SK-N-SH treated with all-trans-retinoic acid at 6 μM for 48 hours (cell line): ENCODE measurements around the gene DDIT3.

Experiments used
- ATAC-seq: fragments of 200-7000 bp; cut with Tn5 transposase; 3 replicates; pipeline ENCODE4 v1.9.1; 2020; ENCODE audit warnings: mild to moderate bottlenecking, moderate library complexity
- ARNTL ChIP-seq: fragments of 450-650 bp; formaldehyde crosslinking; IDR thresholded peaks from 2 replicates; pipeline ENCODE4 v1.5.0; 2020; ENCODE audit warnings: low read depth, mild to moderate bottlenecking, moderate library complexity, borderline replicate concordance
- BACH2 ChIP-seq: fragments of 250-450 bp; sonication (Bioruptor Pico); IDR thresholded peaks from 2 replicates; pipeline ENCODE4 v1.9.0; 2021; ENCODE audit warnings: mild to moderate bottlenecking, borderline replicate concordance
- ESRRG ChIP-seq: fragments of 250-450 bp; sonication (Bioruptor Pico); IDR thresholded peaks from 2 replicates; pipeline ENCODE4 v1.6.1; 2021; ENCODE audit warnings: mild to moderate bottlenecking
- GLIS3 ChIP-seq: fragments of 250-450 bp; sonication (Bioruptor Pico); IDR thresholded peaks from 2 replicates; pipeline ENCODE4 v1.5.0; 2020; ENCODE audit warnings: mild to moderate bottlenecking, moderate library complexity
- ISL1 ChIP-seq: fragments of 250-450 bp; sonication (Bioruptor Pico); IDR thresholded peaks from 2 replicates; pipeline ENCODE4 v2.1.2; 2022; ENCODE audit warnings: mild to moderate bottlenecking, moderate library complexity
- OSR1 ChIP-seq: fragments of 250-450 bp; sonication (Bioruptor Pico); IDR thresholded peaks from 2 replicates; pipeline ENCODE4 v1.8.0; 2022; ENCODE audit warnings: moderate library complexity, mild to moderate bottlenecking, inconsistent platforms
- PPARA ChIP-seq: fragments of 250-450 bp; sonication (Bioruptor Pico); IDR thresholded peaks from 2 replicates; pipeline ENCODE4 v1.5.0; 2020; ENCODE audit warnings: mild to moderate bottlenecking, borderline replicate concordance
- RARB ChIP-seq: fragments of 250-450 bp; sonication (Bioruptor Pico); IDR thresholded peaks from 2 replicates; pipeline ENCODE4 v1.8.0; 2021; ENCODE audit warnings: mild to moderate bottlenecking, moderate library complexity
- SNAI2 ChIP-seq: fragments of 250-450 bp; sonication (Bioruptor Pico); IDR thresholded peaks from 2 replicates; pipeline ENCODE4 v1.5.0; 2020; ENCODE audit warnings: mild to moderate bottlenecking, moderate library complexity
- ZC3H10 ChIP-seq: fragments of 250-450 bp; sonication (Bioruptor Pico); IDR thresholded peaks from 2 replicates; pipeline ENCODE4 v1.5.1; 2021; ENCODE audit warnings: mild to moderate bottlenecking, moderate library complexity
- ZFP3 ChIP-seq: fragments of 250-450 bp; sonication (Bioruptor Pico); IDR thresholded peaks from 2 replicates; pipeline ENCODE4 v1.5.0; 2020; ENCODE audit warnings: mild to moderate bottlenecking, moderate library complexity
- ZFP30 ChIP-seq: fragments of 450-650 bp; formaldehyde crosslinking; IDR thresholded peaks from 2 replicates; pipeline ENCODE4 v1.5.0; 2022; ENCODE audit warnings: mild to moderate bottlenecking, moderate library complexity
- ZNF565 ChIP-seq: fragments of 450-650 bp; formaldehyde crosslinking; conservative IDR thresholded peaks from 2 replicates; pipeline ENCODE4 v1.5.0; 2020; ENCODE audit warnings: low read depth, mild to moderate bottlenecking, moderate library complexity
- ZNF70 ChIP-seq: fragments of 450-650 bp; formaldehyde crosslinking; IDR thresholded peaks from 2 replicates; pipeline ENCODE4 v1.5.0; 2020; ENCODE audit warnings: mild to moderate bottlenecking, moderate library complexity
- ZNF8 ChIP-seq: fragments of 450-650 bp; formaldehyde crosslinking; IDR thresholded peaks from 2 replicates; pipeline ENCODE4 v1.5.0; 2020; ENCODE audit warnings: mild to moderate bottlenecking, moderate library complexity
- TF ChIP-seq, protein P1 (sequence below): fragments of 250-450 bp; sonication (Bioruptor Pico); IDR thresholded peaks from 2 replicates; pipeline ENCODE4 v1.5.1; 2021; ENCODE audit warnings: mild to moderate bottlenecking, moderate library complexity
- TF ChIP-seq, protein P2 (sequence below): fragments of 250-450 bp; sonication (Bioruptor Pico); IDR thresholded peaks from 2 replicates; pipeline ENCODE4 v1.5.0; 2020; ENCODE audit warnings: mild to moderate bottlenecking, moderate library complexity
- TF ChIP-seq, protein P3 (sequence below): fragments of 250-450 bp; sonication (Bioruptor Pico); IDR thresholded peaks from 2 replicates; pipeline ENCODE4 v1.5.1; 2020; ENCODE audit warnings: low read depth, mild to moderate bottlenecking, moderate library complexity
- TF ChIP-seq, protein P4 (sequence below): fragments of 250-450 bp; sonication (Bioruptor Pico); IDR thresholded peaks from 2 replicates; pipeline ENCODE4 v1.8.0; 2020; ENCODE audit warnings: mild to moderate bottlenecking, moderate library complexity, borderline replicate concordance

Gene DDIT3

DNA sequence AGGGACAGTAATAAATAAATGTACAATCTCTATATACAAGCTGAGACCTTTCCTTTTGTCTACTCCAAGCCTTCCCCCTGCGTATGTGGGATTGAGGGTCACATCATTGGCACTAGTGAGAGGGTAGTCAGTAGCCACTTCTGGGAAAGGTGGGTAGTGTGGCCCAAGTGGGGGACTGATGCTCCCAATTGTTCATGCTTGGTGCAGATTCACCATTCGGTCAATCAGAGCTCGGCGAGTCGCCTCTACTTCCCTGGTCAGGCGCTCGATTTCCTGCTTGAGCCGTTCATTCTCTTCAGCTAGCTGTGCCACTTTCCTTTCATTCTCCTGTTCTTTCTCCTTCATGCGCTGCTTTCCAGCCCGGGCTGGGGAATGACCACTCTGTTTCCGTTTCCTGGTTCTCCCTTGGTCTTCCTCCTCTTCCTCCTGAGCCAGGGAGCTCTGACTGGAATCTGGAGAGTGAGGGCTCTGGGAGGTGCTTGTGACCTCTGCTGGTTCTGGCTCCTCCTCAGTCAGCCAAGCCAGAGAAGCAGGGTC lies 3.6 kb downstream of the DDIT3 start:
- ATAC-seq, result no peak
- no peak for TF ChIP-seq BACH2 (CRISPR knock-in tag)
- no peak for TF ChIP-seq OSR1 (CRISPR knock-in tag)
- no peak for TF ChIP-seq ZNF70 (CRISPR knock-in tag)
- no peak for TF ChIP-seq ZC3H10 (CRISPR knock-in tag)
- TF ChIP-seq ZFP3 (CRISPR knock-in tag), result no peak
- no peak for TF ChIP-seq ZNF565 (CRISPR knock-in tag)
- no peak for TF ChIP-seq ARNTL (CRISPR knock-in tag)
- TF ChIP-seq, all 23 proteins: peak for 0

DNA sequence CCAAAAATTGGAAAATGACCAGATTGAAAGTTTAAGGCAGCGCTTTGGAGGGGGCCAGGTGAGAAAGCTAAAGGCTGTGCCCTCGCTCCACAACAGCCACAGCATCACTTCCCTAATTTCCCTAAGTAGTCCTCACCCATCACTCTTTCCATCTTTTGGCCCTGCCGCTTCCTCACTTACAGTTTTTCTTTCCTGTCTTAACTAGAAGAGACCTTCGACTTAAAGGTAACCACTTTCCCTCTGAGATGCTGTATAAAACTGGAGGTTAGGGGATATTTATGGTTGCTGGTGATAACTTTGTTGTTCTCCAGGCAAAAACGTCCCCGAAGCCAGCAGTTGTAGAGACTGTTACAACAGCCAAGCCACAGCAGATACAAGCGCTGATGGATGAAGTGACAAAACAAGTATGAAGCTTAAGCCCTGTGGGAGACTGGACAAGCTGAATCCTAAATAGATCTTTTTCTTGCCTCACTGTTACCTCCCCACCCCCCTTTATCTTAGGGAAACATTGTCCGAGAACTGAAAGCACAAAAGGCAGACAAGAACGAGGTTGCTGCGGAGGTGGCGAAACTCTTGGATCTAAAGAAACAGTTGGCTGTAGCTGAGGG lies 4.3 kb downstream of the DDIT3 start:
- TF ChIP-seq, protein P1, sequence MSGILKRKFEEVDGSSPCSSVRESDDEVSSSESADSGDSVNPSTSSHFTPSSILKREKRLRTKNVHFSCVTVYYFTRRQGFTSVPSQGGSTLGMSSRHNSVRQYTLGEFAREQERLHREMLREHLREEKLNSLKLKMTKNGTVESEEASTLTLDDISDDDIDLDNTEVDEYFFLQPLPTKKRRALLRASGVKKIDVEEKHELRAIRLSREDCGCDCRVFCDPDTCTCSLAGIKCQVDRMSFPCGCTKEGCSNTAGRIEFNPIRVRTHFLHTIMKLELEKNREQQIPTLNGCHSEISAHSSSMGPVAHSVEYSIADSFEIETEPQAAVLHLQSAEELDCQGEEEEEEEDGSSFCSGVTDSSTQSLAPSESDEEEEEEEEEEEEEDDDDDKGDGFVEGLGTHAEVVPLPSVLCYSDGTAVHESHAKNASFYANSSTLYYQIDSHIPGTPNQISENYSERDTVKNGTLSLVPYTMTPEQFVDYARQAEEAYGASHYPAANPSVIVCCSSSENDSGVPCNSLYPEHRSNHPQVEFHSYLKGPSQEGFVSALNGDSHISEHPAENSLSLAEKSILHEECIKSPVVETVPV, result 0 out of 2 replicates have a peak, but pooled peaks have one; percentile 17
- TF ChIP-seq, protein P2, sequence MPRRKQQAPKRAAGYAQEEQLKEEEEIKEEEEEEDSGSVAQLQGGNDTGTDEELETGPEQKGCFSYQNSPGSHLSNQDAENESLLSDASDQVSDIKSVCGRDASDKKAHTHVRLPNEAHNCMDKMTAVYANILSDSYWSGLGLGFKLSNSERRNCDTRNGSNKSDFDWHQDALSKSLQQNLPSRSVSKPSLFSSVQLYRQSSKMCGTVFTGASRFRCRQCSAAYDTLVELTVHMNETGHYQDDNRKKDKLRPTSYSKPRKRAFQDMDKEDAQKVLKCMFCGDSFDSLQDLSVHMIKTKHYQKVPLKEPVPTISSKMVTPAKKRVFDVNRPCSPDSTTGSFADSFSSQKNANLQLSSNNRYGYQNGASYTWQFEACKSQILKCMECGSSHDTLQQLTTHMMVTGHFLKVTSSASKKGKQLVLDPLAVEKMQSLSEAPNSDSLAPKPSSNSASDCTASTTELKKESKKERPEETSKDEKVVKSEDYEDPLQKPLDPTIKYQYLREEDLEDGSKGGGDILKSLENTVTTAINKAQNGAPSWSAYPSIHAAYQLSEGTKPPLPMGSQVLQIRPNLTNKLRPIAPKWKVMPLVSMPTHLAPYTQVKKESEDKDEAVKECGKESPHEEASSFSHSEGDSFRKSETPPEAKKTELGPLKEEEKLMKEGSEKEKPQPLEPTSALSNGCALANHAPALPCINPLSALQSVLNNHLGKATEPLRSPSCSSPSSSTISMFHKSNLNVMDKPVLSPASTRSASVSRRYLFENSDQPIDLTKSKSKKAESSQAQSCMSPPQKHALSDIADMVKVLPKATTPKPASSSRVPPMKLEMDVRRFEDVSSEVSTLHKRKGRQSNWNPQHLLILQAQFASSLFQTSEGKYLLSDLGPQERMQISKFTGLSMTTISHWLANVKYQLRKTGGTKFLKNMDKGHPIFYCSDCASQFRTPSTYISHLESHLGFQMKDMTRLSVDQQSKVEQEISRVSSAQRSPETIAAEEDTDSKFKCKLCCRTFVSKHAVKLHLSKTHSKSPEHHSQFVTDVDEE, result no peak
- ATAC-seq, result no peak

DNA sequence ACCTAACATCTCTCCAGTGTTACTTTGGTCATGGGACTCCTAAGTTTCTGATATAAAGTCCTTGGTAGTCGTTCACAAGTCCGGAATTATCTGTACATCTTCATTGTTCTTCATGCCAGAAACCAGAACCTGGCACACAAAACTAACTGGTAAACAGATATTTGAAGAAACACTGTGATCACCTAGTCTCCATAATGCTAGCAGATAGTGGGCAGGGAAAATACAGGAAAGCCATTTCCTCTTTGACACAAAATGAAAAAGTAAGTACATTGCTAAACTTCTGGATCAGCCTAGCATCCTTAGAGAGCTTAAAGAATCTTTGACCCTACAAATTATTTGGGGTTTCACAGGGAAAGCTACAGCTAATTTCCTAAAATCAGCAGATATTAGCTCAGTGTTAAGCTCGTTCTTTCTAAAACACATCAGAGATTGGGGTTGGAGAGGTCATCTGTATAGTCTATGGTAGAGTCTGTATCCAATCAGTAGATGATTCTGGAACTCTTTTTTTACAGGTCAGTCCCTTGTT lies 4.8 kb downstream of the DDIT3 start:
- ATAC-seq, result no peak
- TF ChIP-seq, protein P3, sequence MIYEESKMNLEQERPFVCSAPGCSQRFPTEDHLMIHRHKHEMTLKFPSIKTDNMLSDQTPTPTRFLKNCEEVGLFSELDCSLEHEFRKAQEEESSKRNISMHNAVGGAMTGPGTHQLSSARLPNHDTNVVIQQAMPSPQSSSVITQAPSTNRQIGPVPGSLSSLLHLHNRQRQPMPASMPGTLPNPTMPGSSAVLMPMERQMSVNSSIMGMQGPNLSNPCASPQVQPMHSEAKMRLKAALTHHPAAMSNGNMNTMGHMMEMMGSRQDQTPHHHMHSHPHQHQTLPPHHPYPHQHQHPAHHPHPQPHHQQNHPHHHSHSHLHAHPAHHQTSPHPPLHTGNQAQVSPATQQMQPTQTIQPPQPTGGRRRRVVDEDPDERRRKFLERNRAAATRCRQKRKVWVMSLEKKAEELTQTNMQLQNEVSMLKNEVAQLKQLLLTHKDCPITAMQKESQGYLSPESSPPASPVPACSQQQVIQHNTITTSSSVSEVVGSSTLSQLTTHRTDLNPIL (CRISPR knock-in tag), result no peak
- TF ChIP-seq ZNF565 (CRISPR knock-in tag) (no peak), ARNTL (CRISPR knock-in tag) (no peak), ESRRG (no peak), OSR1 (CRISPR knock-in tag) (no peak), ZFP30 (CRISPR knock-in tag) (no peak), ZNF8 (no peak), ZFP3 (CRISPR knock-in tag) (no peak), ZC3H10 (CRISPR knock-in tag) (no peak), RARB (CRISPR knock-in tag) (no peak), GLIS3 (CRISPR knock-in tag) (no peak), PPARA (CRISPR knock-in tag) (no peak)
- TF ChIP-seq, protein P2, result no peak

DNA sequence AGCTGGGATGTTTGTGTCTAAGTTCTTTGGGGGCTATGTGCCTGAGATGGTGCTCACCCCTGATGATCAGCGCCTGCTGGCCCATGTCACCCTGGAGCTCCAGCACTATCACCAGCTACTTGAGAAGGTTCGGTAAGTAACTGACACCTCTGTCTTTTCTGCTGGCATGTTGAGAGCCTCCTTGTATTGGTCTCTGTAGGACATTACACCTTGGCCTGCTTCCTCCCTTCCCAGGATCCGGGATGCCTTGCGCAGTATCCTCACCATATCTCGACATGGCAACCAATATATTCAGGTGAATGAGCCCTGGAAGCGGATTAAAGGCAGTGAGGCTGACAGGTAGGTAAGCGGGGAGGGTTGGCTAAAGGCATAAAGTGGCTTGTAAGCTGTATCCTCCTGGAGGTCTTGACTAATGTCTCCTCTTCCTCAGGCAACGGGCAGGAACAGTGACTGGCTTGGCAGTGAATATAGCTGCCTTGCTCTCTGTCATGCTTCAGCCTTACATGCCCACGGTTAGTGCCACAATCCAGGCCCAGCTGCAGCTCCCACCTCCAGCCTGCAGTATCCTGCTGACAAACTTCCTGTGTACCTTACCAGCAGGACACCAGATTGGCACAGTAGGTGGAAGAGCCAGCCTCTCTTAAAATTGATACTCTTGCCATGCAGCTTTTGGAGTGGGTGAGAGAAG lies 5.5 kb downstream of the DDIT3 start:
- ATAC-seq, result no peak
- TF ChIP-seq ARNTL (CRISPR knock-in tag) (no peak), ISL1 (CRISPR knock-in tag) (no peak), SNAI2 (CRISPR knock-in tag) (no peak), OSR1 (CRISPR knock-in tag) (no peak), ZFP30 (CRISPR knock-in tag) (no peak), BACH2 (CRISPR knock-in tag) (no peak)
- TF ChIP-seq, protein P1, result no peak
- TF ChIP-seq, protein P3 (CRISPR knock-in tag), result no peak
- TF ChIP-seq, protein P4, sequence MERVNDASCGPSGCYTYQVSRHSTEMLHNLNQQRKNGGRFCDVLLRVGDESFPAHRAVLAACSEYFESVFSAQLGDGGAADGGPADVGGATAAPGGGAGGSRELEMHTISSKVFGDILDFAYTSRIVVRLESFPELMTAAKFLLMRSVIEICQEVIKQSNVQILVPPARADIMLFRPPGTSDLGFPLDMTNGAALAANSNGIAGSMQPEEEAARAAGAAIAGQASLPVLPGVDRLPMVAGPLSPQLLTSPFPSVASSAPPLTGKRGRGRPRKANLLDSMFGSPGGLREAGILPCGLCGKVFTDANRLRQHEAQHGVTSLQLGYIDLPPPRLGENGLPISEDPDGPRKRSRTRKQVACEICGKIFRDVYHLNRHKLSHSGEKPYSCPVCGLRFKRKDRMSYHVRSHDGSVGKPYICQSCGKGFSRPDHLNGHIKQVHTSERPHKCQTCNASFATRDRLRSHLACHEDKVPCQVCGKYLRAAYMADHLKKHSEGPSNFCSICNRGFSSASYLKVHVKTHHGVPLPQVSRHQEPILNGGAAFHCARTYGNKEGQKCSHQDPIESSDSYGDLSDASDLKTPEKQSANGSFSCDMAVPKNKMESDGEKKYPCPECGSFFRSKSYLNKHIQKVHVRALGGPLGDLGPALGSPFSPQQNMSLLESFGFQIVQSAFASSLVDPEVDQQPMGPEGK, result no peak
